Effector memory CD8-positive, alpha-beta T cell (primary cell): ENCODE data around the gene MYOF.

Experiments
- ATAC-seq: fragments of 150-1000 bp; cut with Tn5 transposase; replicated peaks from 2 replicates; pipeline ENCODE4 v1.10.0; 2021; ENCODE audit warnings: mild to moderate bottlenecking, moderate library complexity
- DNase-seq, 3 experiments: peaks; one replicate each; pipeline ENCODE4 v3.0.0; 2021
- H3K27ac Mint-ChIP-seq, 2 donors: one replicate each; pipeline ENCODE4 v1.8.0; 2022; ENCODE audit warnings: mild to moderate bottlenecking in 2 of 2, mixed read lengths in 2 of 2, moderate library complexity in 2 of 2
- H3K27me3 Mint-ChIP-seq, 2 donors: one replicate each; pipeline ENCODE4 v1.8.0; 2022; ENCODE audit warnings: mixed read lengths in 2 of 2
- H3K36me3 Mint-ChIP-seq: one replicate; pipeline ENCODE4 v1.8.0; 2022; ENCODE audit warnings: mild to moderate bottlenecking, moderate library complexity, mixed read lengths; ENCODE audit not compliant: insufficient read depth
- H3K4me1 Mint-ChIP-seq, 2 donors: one replicate each; pipeline ENCODE4 v1.8.0; 2022; ENCODE audit warnings: low read depth in 2 of 2, mixed read lengths in 2 of 2
- H3K4me3 Mint-ChIP-seq, 2 donors: one replicate each; pipeline ENCODE4 v1.8.0; 2022; ENCODE audit warnings: mild to moderate bottlenecking in 2 of 2, mixed read lengths in 2 of 2, moderate library complexity in 2 of 2
- H3K9me3 Mint-ChIP-seq, 2 donors: one replicate each; pipeline ENCODE4 v1.8.0; 2022; ENCODE audit warnings: mixed read lengths in 2 of 2
- total RNA-seq, 9 experiments: gene quantifications; one replicate each; lab custom pipeline; 2026; lab: John Stamatoyannopoulos, UW

Gene MYOF
- 0 to 132 (median 0.78) reads per million in 9 experiments for total RNA-seq

- no peaks in the 10 kb centered on the region for H3K9me3 Mint-ChIP-seq
- no peak within 1 kb of the TSS for H3K27ac Mint-ChIP-seq
- H3K36me3 Mint-ChIP-seq = no peaks in the 10 kb centered on the region
- peak within 1 kb of the TSS; percentile 68 to 81 for H3K4me3 Mint-ChIP-seq
- H3K4me1 Mint-ChIP-seq = peaks cover 7% of the 10 kb centered on the region in 2 donors
- DNase-seq (peak; percentile 44 to 53 (median 46)), ATAC-seq (peak; percentile 89)
- peaks cover 34 to 53% of the 10 kb centered on the region in 2 donors for H3K27me3 Mint-ChIP-seq
Measured at GRCh38 chr10:93482145-93482834, at the start of gene MYOF. TSS of gene MYOF (minus strand) at chr10:93482334. CDS start at chr10:93482194, 140 bp downstream.

- no peaks in the 10 kb centered on the region for H3K27me3 Mint-ChIP-seq
- no peak overlapping the region for H3K27ac Mint-ChIP-seq
- H3K36me3 Mint-ChIP-seq = no peaks in the 10 kb centered on the region
- no peaks in the 10 kb centered on the region for H3K9me3 Mint-ChIP-seq
- no peak overlapping the region for H3K4me3 Mint-ChIP-seq
- ATAC-seq = no peak
- H3K4me1 Mint-ChIP-seq = peaks cover 0 to 3% of the 10 kb centered on the region in 2 donors
- DNase-seq = no peak
Measured at GRCh38 chr10:93518531-93518930, 36.4 kb upstream of the MYOF start.

- DNase-seq = no peak
- Mint-ChIP-seq H3K4me1 (no peaks in the 10 kb centered on the region), H3K27ac (no peak overlapping the region), H3K9me3 (no peaks in the 10 kb centered on the region), H3K4me3 (no peak overlapping the region), H3K36me3 (no peaks in the 10 kb centered on the region), H3K27me3 (no peaks in the 10 kb centered on the region)
- ATAC-seq = no peak
Measured at GRCh38 chr10:93516006-93516380, 33.9 kb upstream of the MYOF start.

DNA sequence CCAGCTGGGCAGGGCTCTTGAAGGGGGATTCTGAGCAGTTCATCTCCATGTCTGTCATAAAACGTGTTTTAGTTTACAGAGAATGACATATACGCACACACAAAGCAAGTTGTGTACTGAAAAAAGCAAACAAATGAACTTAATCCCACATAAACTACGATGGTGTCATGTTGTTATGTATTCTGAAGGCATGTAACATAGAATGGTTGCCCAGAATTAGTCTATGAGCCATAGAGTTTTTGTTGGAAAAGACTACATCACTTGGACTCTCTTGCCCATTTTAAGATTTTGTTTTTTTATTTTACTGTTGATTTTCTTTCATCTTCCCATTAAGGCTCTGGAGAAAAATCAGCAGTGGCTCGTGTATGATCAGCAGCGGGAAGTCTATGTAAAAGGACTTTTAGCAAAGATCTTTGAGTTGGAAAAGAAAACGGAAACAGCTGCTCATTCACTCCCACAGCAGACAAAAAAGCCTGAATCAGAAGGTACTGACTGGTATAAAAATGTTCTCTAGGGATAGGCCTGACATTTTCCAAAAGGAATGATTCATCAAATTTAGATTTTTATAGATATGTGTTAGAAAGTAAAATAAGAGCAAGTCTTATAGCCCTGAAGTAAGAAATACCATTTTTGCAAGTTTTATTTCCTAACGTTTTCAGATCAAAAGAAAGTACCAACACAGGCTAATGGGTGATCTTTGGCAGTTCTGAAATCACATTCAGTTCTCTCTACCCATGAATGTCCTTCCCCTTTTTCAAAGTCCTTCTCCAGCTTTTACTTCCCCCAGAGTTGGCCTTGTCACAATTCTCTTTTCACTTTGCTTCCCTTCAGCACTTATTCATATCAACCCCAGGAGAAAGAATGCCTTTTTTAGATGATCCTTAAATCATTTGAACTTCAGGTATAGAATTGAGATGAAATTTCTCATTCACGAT, 33.2 kb upstream of the MYOF start:
- H3K36me3 Mint-ChIP-seq = no peaks in the 10 kb centered on the region
- H3K4me1 Mint-ChIP-seq = no peaks in the 10 kb centered on the region
- H3K27ac Mint-ChIP-seq = no peak overlapping the region
- ATAC-seq (no peak), DNase-seq (no peak)
- no peak overlapping the region for H3K4me3 Mint-ChIP-seq
- H3K9me3 Mint-ChIP-seq = no peaks in the 10 kb centered on the region
- no peaks in the 10 kb centered on the region for H3K27me3 Mint-ChIP-seq

DNA sequence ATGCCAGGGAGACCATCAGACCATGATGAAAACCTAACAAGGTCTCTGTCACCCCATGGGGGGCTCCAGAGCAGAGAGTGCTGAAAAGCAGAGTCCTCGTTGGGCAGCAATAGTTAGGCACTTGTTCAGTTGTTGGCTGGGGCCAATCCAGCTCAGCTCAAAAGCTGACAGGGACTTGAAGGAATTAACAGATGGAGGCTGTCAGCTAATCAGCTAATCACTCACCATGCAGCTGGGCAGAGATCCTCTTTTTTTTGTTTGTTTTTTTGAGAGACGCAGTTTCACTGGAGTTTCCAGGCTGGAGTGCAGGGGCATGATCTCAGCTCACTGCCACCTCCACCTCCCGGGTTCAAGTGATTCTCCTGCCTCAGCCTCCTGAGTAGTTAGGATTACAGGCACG, 32.4 kb upstream of the MYOF start:
- Mint-ChIP-seq H3K27ac (no peak overlapping the region), H3K27me3 (no peaks in the 10 kb centered on the region), H3K4me1 (no peaks in the 10 kb centered on the region), H3K36me3 (no peaks in the 10 kb centered on the region), H3K9me3 (no peaks in the 10 kb centered on the region), H3K4me3 (no peak overlapping the region)
- ATAC-seq = no peak
- no peak for DNase-seq

DNA sequence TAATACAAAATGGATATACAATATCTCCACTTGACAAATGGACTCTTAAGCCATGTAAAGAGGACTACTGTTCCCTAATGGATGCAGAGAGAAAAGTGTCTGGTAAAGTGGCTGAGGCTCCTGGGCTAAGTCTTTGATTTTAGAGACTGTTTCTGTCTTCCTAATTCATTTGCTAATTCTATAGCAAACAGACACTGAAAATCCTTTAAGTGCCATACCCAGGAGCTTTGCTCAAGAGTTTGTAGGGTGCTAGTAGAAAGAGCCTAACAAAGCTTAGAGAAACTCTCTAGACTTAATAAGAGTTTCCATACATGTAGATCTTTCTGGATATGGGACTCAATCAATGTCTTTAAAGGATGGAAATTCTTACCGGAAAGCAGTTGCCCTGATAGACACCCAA, 31.0 kb upstream of the MYOF start:
- no peak overlapping the region for H3K4me3 Mint-ChIP-seq
- DNase-seq (no peak), ATAC-seq (no peak)
- H3K4me1 Mint-ChIP-seq = no peaks in the 10 kb centered on the region
- H3K36me3 Mint-ChIP-seq = no peaks in the 10 kb centered on the region
- H3K27ac Mint-ChIP-seq = no peak overlapping the region
- no peaks in the 10 kb centered on the region for H3K9me3 Mint-ChIP-seq
- H3K27me3 Mint-ChIP-seq = no peaks in the 10 kb centered on the region

DNA sequence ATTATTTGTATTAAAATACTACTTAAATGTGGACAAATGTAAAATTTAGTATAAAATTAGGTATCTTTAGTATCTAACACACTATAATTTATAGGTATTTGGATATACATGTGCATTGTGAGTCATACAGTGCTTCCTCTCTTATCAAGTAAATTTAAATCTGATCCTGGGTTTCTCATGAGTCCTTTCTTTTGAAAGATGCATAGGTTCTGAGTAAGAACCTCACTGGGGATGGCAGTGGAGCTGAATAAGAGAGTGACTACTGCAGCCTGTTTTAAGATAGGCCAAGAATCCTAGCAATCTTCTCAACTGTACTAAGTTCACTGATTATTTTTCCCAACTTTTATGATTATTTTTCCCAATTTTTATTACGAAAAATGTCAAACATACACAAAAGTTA, 30.4 kb upstream of the MYOF start:
- H3K4me1 Mint-ChIP-seq = no peaks in the 10 kb centered on the region
- no peaks in the 10 kb centered on the region for H3K9me3 Mint-ChIP-seq
- no peak overlapping the region for H3K27ac Mint-ChIP-seq
- DNase-seq (no peak), ATAC-seq (no peak)
- H3K27me3 Mint-ChIP-seq = no peaks in the 10 kb centered on the region
- no peak overlapping the region for H3K4me3 Mint-ChIP-seq
- H3K36me3 Mint-ChIP-seq = no peaks in the 10 kb centered on the region

DNA sequence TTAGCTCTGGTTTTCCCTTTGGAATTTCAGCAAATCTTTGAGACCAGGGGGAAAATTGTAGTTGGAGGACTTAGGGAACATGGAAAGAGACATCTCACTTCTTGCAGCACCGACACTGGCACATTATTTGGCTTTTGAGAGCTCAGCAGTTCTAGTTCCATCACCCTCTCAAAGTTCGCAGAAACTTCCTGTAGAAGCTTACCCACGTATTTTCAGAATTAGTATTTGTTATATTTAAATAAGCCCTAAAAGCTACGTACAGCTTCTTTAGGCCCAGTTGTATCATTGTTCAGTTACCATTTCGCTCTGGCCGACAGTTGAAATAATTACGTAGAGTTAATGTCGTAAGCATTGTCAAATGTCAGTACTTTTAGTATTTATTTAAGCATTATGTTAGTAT, 27.7 kb upstream of the MYOF start:
- Mint-ChIP-seq H3K4me3 (no peak overlapping the region), H3K36me3 (no peaks in the 10 kb centered on the region), H3K27me3 (no peaks in the 10 kb centered on the region), H3K27ac (no peak overlapping the region), H3K9me3 (no peaks in the 10 kb centered on the region), H3K4me1 (no peaks in the 10 kb centered on the region)
- no peak for ATAC-seq
- no peak for DNase-seq

- peaks cover 1 to 13% of the 10 kb centered on the region in 2 donors for H3K4me1 Mint-ChIP-seq
- no peaks in the 10 kb centered on the region for H3K27me3 Mint-ChIP-seq
- no peaks in the 10 kb centered on the region for H3K9me3 Mint-ChIP-seq
- H3K36me3 Mint-ChIP-seq = no peaks in the 10 kb centered on the region
- no peak for ATAC-seq
- peak overlapping the region in 1 of 2 donors; percentile 12 for H3K27ac Mint-ChIP-seq
- H3K4me3 Mint-ChIP-seq = no peak overlapping the region
- DNase-seq = no peak
Measured at GRCh38 chr10:93505075-93505474, 22.9 kb upstream of the MYOF start.

DNA sequence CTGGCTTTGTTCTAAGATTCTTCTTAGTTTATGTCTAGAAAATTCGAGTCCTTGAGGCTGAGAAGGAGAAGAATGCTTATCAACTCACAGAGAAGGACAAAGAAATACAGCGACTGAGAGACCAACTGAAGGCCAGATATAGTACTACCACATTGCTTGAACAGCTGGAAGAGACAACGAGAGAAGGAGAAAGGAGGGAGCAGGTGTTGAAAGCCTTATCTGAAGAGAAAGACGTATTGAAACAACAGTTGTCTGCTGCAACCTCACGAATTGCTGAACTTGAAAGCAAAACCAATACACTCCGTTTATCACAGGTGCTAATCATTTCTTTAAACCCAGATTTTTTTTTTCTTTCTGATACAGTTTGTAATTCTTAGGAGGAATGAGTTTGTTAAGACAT, 20.9 kb upstream of the MYOF start:
- no peak for DNase-seq
- H3K9me3 Mint-ChIP-seq = no peaks in the 10 kb centered on the region
- H3K27me3 Mint-ChIP-seq = no peaks in the 10 kb centered on the region
- H3K27ac Mint-ChIP-seq = peak overlapping the region; percentile 55 to 79
- peak; percentile 32 for ATAC-seq
- H3K4me3 Mint-ChIP-seq = peak overlapping the region; percentile 45 to 71
- H3K4me1 Mint-ChIP-seq = peaks cover 5 to 19% of the 10 kb centered on the region in 2 donors
- peaks cover 3% of the 10 kb centered on the region for H3K36me3 Mint-ChIP-seq

DNA sequence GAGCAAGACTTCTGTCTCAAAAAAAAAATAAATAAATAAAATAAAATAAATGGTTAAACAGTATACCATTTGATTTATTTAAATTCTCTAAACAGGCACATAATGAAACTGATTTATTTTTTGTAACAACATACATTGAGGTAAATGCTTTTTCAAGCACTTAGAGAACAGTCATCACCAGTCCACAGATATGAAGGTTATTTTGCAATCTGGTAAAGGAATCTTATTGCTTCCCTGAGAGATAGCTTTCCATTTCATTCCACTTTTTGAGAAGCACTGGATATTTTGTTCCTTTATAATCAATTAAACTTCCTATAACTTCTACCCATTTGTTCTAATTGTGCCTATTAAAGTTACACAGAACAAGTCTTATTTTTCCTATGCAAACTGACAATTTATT, 19.5 kb upstream of the MYOF start:
- DNase-seq (no peak), ATAC-seq (no peak)
- H3K27ac Mint-ChIP-seq = no peak overlapping the region
- peaks cover 7% of the 10 kb centered on the region for H3K36me3 Mint-ChIP-seq
- H3K27me3 Mint-ChIP-seq = no peaks in the 10 kb centered on the region
- peaks cover 17 to 26% of the 10 kb centered on the region in 2 donors for H3K4me1 Mint-ChIP-seq
- H3K9me3 Mint-ChIP-seq = no peaks in the 10 kb centered on the region
- no peak overlapping the region for H3K4me3 Mint-ChIP-seq

GRCh38 chr10:93498166-93498565, 16.0 kb upstream of the MYOF start:
- H3K27ac Mint-ChIP-seq = no peak overlapping the region

GRCh38 chr10:93496322-93497041, 14.3 kb upstream of the MYOF start, which contains the start of gene CEP55:
TSS of gene CEP55 (plus strand) at chr10:93496612. CDS start at chr10:93500052, 3,440 bp downstream.
- Mint-ChIP-seq H3K27me3 (no peaks in the 10 kb centered on the region), H3K27ac (peak within 1 kb of the TSS; percentile 41 to 53), H3K36me3 (peaks cover 7% of the 10 kb centered on the region)

More at GRCh38 chr10:93498166-93498565, 16.0 kb upstream of the MYOF start:
- peak overlapping the region; percentile 87 to 88 for H3K4me3 Mint-ChIP-seq
- DNase-seq (no peak), ATAC-seq (no peak)
- no peaks in the 10 kb centered on the region for H3K27me3 Mint-ChIP-seq
- peaks cover 7% of the 10 kb centered on the region for H3K36me3 Mint-ChIP-seq
- peaks cover 17 to 26% of the 10 kb centered on the region in 2 donors for H3K4me1 Mint-ChIP-seq
- no peaks in the 10 kb centered on the region for H3K9me3 Mint-ChIP-seq

More at GRCh38 chr10:93496322-93497041, 14.3 kb upstream of the MYOF start, which contains the start of gene CEP55:
- no peaks in the 10 kb centered on the region for H3K9me3 Mint-ChIP-seq
- peak; percentile 95 to 97 (median 97) for DNase-seq
- peak within 1 kb of the TSS; percentile 87 to 88 for H3K4me3 Mint-ChIP-seq
- ATAC-seq = peak; percentile 98
- peaks cover 15 to 18% of the 10 kb centered on the region in 2 donors for H3K4me1 Mint-ChIP-seq
